HEK293 (cell line): ENCODE data around the gene SMARCA2.

Experiments
- CTCF ChIA-PET: fragments of 350-600 bp; formaldehyde crosslinking; extraction: SDS; loops from one replicate; lab custom pipeline; 2021; ENCODE audit warnings: antibody characterized with exemption; lab: Yijun Ruan, JAX
- POLR2A ChIA-PET: fragments of 300-600 bp; formaldehyde crosslinking; extraction: SDS; loops from one replicate; lab custom pipeline; 2020; ENCODE audit warnings: antibody characterized with exemption, inconsistent platforms; lab: Yijun Ruan, JAX
- H3K27ac ChIP-seq: fragments of 200-500 bp; sonication (Bioruptor generic); 2 replicates; pipeline ENCODE4 v1.5.1; 2014; ENCODE audit warnings: low read depth, low read length, control low read depth, inconsistent platforms; ENCODE audit errors: extremely low read depth
- H3K36me3 ChIP-seq, 2 experiments: fragments of 200-500 bp in 1 of 2; sonication (Bioruptor generic) in 1 of 2; 1 replicate in 1 of 2; 2 replicates in 1 of 2; pipeline ENCODE4 v1.5.1; 2014 to 2017; ENCODE audit warnings: inconsistent platforms in 2 of 2, low read length in 2 of 2; ENCODE audit not compliant: control insufficient read depth in 2 of 2, insufficient read depth in 1 of 2
- H3K4me1 ChIP-seq: fragments of 200-500 bp; sonication (Bioruptor generic); 2 replicates; pipeline ENCODE4 v1.5.1; 2014; ENCODE audit warnings: mild to moderate bottlenecking, low read length, inconsistent platforms; ENCODE audit not compliant: control insufficient read depth, insufficient read depth
- H3K4me3 ChIP-seq: 2 replicates; pipeline ENCODE4 v1.5.1; 2011; ENCODE audit warnings: low read depth, mild to moderate bottlenecking, control low read depth, low read length, moderate library complexity
- H3K9me3 ChIP-seq: fragments of 200-500 bp; sonication (Bioruptor generic); 2 replicates; pipeline ENCODE4 v1.5.1; 2014; ENCODE audit warnings: low read depth, low read length, inconsistent platforms; ENCODE audit not compliant: control insufficient read depth, insufficient read depth
- GFI1B ChIP-seq: fragments of 450-650 bp; formaldehyde crosslinking; IDR thresholded peaks from 2 replicates; pipeline ENCODE4 v1.5.1; 2016; ENCODE audit warnings: missing biosample characterization, missing genetic modification characterization
- IKZF3 ChIP-seq: fragments of 450-650 bp; IDR thresholded peaks from 2 replicates; pipeline ENCODE4 v1.5.0; 2018; ENCODE audit warnings: missing biosample characterization, mild to moderate bottlenecking, missing genetic modification characterization, moderate library complexity
- MYNN ChIP-seq: fragments of 450-650 bp; formaldehyde crosslinking; IDR thresholded peaks from 2 replicates; pipeline ENCODE4 v1.5.1; 2016; ENCODE audit warnings: missing biosample characterization, missing genetic modification characterization, borderline replicate concordance
- REST ChIP-seq: fragments of 450-650 bp; formaldehyde crosslinking; IDR thresholded peaks from 2 replicates; pipeline ENCODE4 v1.5.1; 2016; ENCODE audit warnings: missing biosample characterization, missing genetic modification characterization
- SETDB1 ChIP-seq: IDR thresholded peaks from one replicate; pipeline ENCODE4 v1.6.1; 2017; ENCODE audit warnings: mild to moderate bottlenecking, low read length, moderate library complexity, mixed read lengths; ENCODE audit not compliant: insufficient read length
- SP2 ChIP-seq: fragments of 450-650 bp; formaldehyde crosslinking; IDR thresholded peaks from 2 replicates; pipeline ENCODE4 v1.5.1; 2016; ENCODE audit warnings: missing biosample characterization, missing genetic modification characterization
- WT1 ChIP-seq: fragments of 450-650 bp; formaldehyde crosslinking; IDR thresholded peaks from 2 replicates; pipeline ENCODE4 v1.5.1; 2016; ENCODE audit warnings: missing biosample characterization, missing genetic modification characterization
- ZNF10 ChIP-seq: fragments of 450-650 bp; formaldehyde crosslinking; IDR thresholded peaks from 2 replicates; pipeline ENCODE4 v1.5.1; 2017; ENCODE audit warnings: missing biosample characterization, missing genetic modification characterization
- ZNF16 ChIP-seq: fragments of 450-650 bp; formaldehyde crosslinking; IDR thresholded peaks from 2 replicates; pipeline ENCODE4 v1.5.1; 2016; ENCODE audit warnings: low read depth, missing biosample characterization, missing genetic modification characterization
- ZNF184 ChIP-seq: fragments of 450-650 bp; IDR thresholded peaks from 2 replicates; pipeline ENCODE4 v1.5.1; 2018; ENCODE audit warnings: missing biosample characterization, mild to moderate bottlenecking, missing genetic modification characterization
- ZNF214 ChIP-seq: fragments of 450-650 bp; formaldehyde crosslinking; IDR thresholded peaks from 2 replicates; pipeline ENCODE4 v1.5.1; 2017; ENCODE audit warnings: missing biosample characterization, mild to moderate bottlenecking, missing genetic modification characterization, borderline replicate concordance
- ZNF302 ChIP-seq: fragments of 450-650 bp; formaldehyde crosslinking; IDR thresholded peaks from 2 replicates; pipeline ENCODE4 v1.5.1; 2016; ENCODE audit warnings: missing biosample characterization, missing genetic modification characterization, low read depth
- ZNF488 ChIP-seq: fragments of 450-650 bp; formaldehyde crosslinking; IDR thresholded peaks from 2 replicates; pipeline ENCODE4 v1.5.1; 2016; ENCODE audit warnings: missing biosample characterization, missing genetic modification characterization
- ZNF548 ChIP-seq: fragments of 450-650 bp; formaldehyde crosslinking; IDR thresholded peaks from 2 replicates; pipeline ENCODE4 v1.5.1; 2016; ENCODE audit warnings: missing biosample characterization, missing genetic modification characterization
- ZNF549 ChIP-seq: fragments of 450-650 bp; IDR thresholded peaks from 2 replicates; pipeline ENCODE4 v1.5.1; 2018; ENCODE audit warnings: missing biosample characterization, missing genetic modification characterization, mild to moderate bottlenecking, inconsistent platforms, moderate library complexity
- ZNF645 ChIP-seq: fragments of 450-650 bp; formaldehyde crosslinking; IDR thresholded peaks from 2 replicates; pipeline ENCODE4; 2016; ENCODE audit warnings: missing biosample characterization, missing genetic modification characterization
- ZNF670 ChIP-seq: fragments of 450-650 bp; formaldehyde crosslinking; IDR thresholded peaks from 2 replicates; pipeline ENCODE4 v1.5.1; 2016; ENCODE audit warnings: missing biosample characterization, missing genetic modification characterization, low read depth
- ZNF677 ChIP-seq: fragments of 450-650 bp; IDR thresholded peaks from 2 replicates; pipeline ENCODE4 v1.5.0; 2018; ENCODE audit warnings: missing biosample characterization, mild to moderate bottlenecking, missing genetic modification characterization, moderate library complexity
- ZNF837 ChIP-seq: fragments of 450-650 bp; formaldehyde crosslinking; IDR thresholded peaks from 2 replicates; pipeline ENCODE4 v1.5.1; 2016; ENCODE audit warnings: missing biosample characterization, missing genetic modification characterization
- TF ChIP-seq, protein P1 (sequence below): fragments of 450-650 bp; formaldehyde crosslinking; conservative IDR thresholded peaks from 2 replicates; pipeline ENCODE4 v1.5.1; 2016; ENCODE audit warnings: low read depth, missing biosample characterization, missing genetic modification characterization

SMARCA2 gene

DNA sequence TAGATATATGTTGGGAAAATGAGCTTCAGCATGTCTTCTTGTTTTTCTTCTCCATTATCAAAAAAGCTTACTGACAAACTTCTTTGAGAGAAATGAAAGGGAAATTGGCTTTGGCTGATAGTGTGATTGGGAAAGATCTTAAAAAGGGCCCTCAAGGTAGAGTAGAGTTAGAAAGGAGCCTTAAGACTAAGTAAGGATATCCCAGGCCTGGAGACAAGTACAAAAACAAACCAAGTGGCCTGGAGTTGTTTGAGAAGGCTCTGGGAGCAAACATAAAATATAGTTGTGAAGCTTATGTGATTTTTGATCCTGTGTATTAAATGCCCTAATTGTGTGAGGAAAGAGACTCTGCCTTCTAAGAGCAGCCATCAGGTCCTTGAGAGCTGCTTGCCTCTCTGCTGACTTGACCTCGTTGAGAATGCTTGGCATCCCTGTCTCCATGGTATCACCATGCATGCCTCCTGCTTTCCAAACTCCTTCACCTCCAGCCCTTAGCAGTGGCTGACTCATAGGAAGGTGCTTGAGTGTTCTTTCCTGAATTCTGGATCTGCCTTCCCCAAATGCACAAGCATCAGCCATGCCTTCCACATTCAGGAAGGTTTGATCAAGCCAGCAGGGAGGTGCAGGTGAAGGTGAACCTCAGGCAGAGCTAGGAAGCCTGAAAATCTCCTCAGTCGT is 78.9 kb downstream of the SMARCA2 start (continued):
- TF ChIP-seq ZNF645 (tag by site-specific recombination), result no peak

DNA sequence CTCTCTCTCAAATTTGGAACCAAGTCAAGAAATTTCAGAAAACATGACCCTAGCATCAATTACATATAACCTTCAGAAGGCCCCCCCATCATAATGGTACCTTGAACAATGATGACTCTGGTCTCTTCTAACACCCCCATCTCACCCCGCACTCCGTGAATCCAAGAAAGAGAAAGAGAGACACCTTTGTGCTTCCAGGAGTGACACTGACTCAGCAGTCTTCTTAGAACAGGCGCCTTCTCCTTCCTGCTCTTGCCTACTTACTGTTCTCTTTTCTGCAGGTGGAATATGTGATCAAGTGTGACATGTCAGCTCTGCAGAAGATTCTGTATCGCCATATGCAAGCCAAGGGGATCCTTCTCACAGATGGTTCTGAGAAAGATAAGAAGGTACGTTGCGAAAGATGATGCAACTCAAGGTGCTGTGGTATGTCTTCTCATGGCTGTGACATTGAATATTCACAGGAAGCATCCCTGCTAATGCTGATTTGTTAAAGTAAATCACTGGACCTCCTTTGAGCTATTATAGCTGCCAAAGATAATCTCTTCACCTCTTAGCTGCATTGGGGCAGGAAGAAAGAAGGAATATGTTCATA is 81.3 kb downstream of the SMARCA2 start:
- Histone ChIP-seq H3K27ac (no peak overlapping the region), H3K4me3 (no peak overlapping the region), H3K36me3 (peaks cover 4 to 46% of the 10 kb centered on the region in 2 experiments)
- POLR2A ChIA-PET, result no interaction called here
- TF ChIP-seq WT1 (tag by site-specific recombination), result no peak
- TF ChIP-seq, all 188 proteins: peak for 0
- CTCF ChIA-PET, result interaction anchor here (1.0 to 1.5 kb wide), 4 partner anchors 8 to 20 kb away, joined by 3 to 8 read pairs (median 4); no protein-coding TSS in a partner anchor
- Histone ChIP-seq H3K4me1 (no peaks in the 10 kb centered on the region), H3K9me3 (no peaks in the 10 kb centered on the region)

DNA sequence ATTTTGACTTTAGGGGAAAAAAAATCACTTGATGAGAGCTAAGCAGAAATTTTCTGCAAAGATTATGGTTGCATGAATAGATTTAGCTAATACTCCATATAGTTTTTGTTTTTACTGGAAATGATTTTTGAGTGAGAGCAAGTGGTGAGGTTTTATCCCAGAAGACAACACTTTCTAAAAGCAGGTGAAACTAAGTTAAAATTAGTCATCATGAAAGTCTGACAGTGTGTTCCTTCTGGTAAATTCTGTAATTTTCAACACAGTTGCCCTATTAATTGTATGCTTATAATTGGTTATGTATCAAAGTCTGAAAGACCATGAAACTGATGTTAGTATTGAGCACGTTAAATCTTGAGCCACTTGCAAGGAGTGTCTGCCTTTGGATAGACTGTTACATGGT is 91.5 kb downstream of the SMARCA2 start:
- Histone ChIP-seq H3K9me3 (no peaks in the 10 kb centered on the region), H3K36me3 (peaks cover 6 to 35% of the 10 kb centered on the region in 2 experiments), H3K4me1 (no peaks in the 10 kb centered on the region), H3K4me3 (no peak overlapping the region), H3K27ac (no peak overlapping the region)
- CTCF ChIA-PET, result interaction anchor here (0.6 to 1.5 kb wide), 3 partner anchors 10 to 334 kb away, joined by 3 to 4 read pairs (median 3); no protein-coding TSS in a partner anchor
- TF ChIP-seq ZNF16 (no peak), MYNN (tag by site-specific recombination) (no peak), IKZF3 (no peak), SP2 (tag by site-specific recombination) (no peak), REST (no peak), GFI1B (no peak), SETDB1 (no peak), ZNF548 (no peak), ZNF184 (tag by site-specific recombination) (no peak)
- POLR2A ChIA-PET, result no interaction called here

- ChIA-PET CTCF (interaction anchor here (0.6 to 1.5 kb wide), 5 partner anchors 8 to 1838 kb away, joined by 3 to 4 read pairs (median 3); no protein-coding TSS in a partner anchor), POLR2A (no interaction called here)
- Histone ChIP-seq H3K9me3 (no peaks in the 10 kb centered on the region), H3K36me3 (peaks cover 6 to 41% of the 10 kb centered on the region in 2 experiments), H3K4me1 (no peaks in the 10 kb centered on the region), H3K4me3 (no peak overlapping the region), H3K27ac (no peak overlapping the region)
- TF ChIP-seq, protein P1, sequence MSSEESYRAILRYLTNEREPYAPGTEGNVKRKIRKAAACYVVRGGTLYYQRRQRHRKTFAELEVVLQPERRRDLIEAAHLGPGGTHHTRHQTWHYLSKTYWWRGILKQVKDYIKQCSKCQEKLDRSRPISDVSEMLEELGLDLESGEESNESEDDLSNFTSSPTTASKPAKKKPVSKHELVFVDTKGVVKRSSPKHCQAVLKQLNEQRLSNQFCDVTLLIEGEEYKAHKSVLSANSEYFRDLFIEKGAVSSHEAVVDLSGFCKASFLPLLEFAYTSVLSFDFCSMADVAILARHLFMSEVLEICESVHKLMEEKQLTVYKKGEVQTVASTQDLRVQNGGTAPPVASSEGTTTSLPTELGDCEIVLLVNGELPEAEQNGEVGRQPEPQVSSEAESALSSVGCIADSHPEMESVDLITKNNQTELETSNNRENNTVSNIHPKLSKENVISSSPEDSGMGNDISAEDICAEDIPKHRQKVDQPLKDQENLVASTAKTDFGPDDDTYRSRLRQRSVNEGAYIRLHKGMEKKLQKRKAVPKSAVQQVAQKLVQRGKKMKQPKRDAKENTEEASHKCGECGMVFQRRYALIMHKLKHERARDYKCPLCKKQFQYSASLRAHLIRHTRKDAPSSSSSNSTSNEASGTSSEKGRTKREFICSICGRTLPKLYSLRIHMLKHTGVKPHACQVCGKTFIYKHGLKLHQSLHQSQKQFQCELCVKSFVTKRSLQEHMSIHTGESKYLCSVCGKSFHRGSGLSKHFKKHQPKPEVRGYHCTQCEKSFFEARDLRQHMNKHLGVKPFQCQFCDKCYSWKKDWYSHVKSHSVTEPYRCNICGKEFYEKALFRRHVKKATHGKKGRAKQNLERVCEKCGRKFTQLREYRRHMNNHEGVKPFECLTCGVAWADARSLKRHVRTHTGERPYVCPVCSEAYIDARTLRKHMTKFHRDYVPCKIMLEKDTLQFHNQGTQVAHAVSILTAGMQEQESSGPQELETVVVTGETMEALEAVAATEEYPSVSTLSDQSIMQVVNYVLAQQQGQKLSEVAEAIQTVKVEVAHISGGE, result no peak
- no peak for TF ChIP-seq ZNF488 (tag by site-specific recombination)
- TF ChIP-seq ZNF670 (tag by site-specific recombination), result no peak
- TF ChIP-seq ZNF10, result no peak
- TF ChIP-seq ZNF302 (tag by site-specific recombination), result no peak
- no peak for TF ChIP-seq ZNF214 (tag by site-specific recombination)
- TF ChIP-seq ZNF677, result no peak
- no peak for TF ChIP-seq ZNF549 (tag by site-specific recombination)
- no peak for TF ChIP-seq ZNF837 (tag by site-specific recombination)
Observed at GRCh38 chr9:2107906-2108451, 92.8 kb downstream of the SMARCA2 start.
